Keratinocyte (primary cell): ENCODE measurements around the gene MRPL33. TPM values are rescaled to one million over a fixed set of nuclear protein-coding genes. Genes with fewer than 3 reads are reported as not detected.
"Not testable (repeated sequence)": the region's sequence is repeated elsewhere in the genome, so short reads cannot be mapped to it uniquely, and the experiment has no call there.

ENCODE experiments used
- DNase-seq: peaks from one replicate; pipeline ENCODE4 v3.0.0-alpha.2; 2011; ENCODE audit warnings: low read depth, missing footprints, low spot score
- FAIRE-seq: peaks from 2 replicates; lab custom pipeline; 2011; peaks lifted over from hg19 to GRCh38; lab: Jason Lieb, UNC
- H2AFZ ChIP-seq: 2 replicates; pipeline ENCODE4 v1.6.0; 2012; ENCODE audit warnings: low read length, control low read depth, inconsistent platforms; ENCODE audit not compliant: control insufficient read depth
- H3K27ac ChIP-seq: 2 replicates; pipeline ENCODE4 v1.5.1; 2011; ENCODE audit warnings: low read length; ENCODE audit not compliant: control insufficient read depth, insufficient read depth
- H3K27me3 ChIP-seq: 3 replicates; pipeline ENCODE4 v1.6.0; 2011; ENCODE audit warnings: low read length; ENCODE audit not compliant: control insufficient read depth, insufficient read depth; ENCODE audit errors: extremely low read depth
- H3K36me3 ChIP-seq, 2 experiments: 2 replicates in 1 of 2; 3 replicates in 1 of 2; pipeline ENCODE4 v1.5.1; 2011; ENCODE audit warnings: low read length in 2 of 2, mild to moderate bottlenecking in 1 of 2; ENCODE audit not compliant: control insufficient read depth in 2 of 2, insufficient read depth in 2 of 2; ENCODE audit errors: extremely low read depth in 1 of 2
- H3K4me1 ChIP-seq: 3 replicates; pipeline ENCODE4 v1.5.1; 2011; ENCODE audit warnings: low read length; ENCODE audit not compliant: control insufficient read depth, insufficient read depth; ENCODE audit errors: extremely low read depth
- H3K4me2 ChIP-seq: 3 replicates; pipeline ENCODE4 v1.6.0; 2011; ENCODE audit warnings: low read depth, low read length; ENCODE audit not compliant: control insufficient read depth, insufficient read depth; ENCODE audit errors: extremely low read depth
- H3K4me3 ChIP-seq, 3 experiments: fragments of 200-600 bp in 1 of 3; sonication (generic) in 1 of 3; 2 replicates in 2 of 3; 3 replicates in 1 of 3; pipeline ENCODE4 v1.5.1; 2011 to 2016; ENCODE audit warnings: low read length in 3 of 3, mild to moderate bottlenecking in 3 of 3, control low read depth in 2 of 3, inconsistent platforms in 1 of 3, low read depth in 1 of 3, mixed read lengths in 1 of 3, mixed run types in 1 of 3, moderate library complexity in 1 of 3; ENCODE audit not compliant: control insufficient read depth in 2 of 3, insufficient read depth in 2 of 3; ENCODE audit errors: extremely low read depth in 1 of 3
- H3K79me2 ChIP-seq: 2 replicates; pipeline ENCODE4 v1.6.0; 2012; ENCODE audit warnings: low read length; ENCODE audit not compliant: control insufficient read depth, insufficient read depth
- H3K9ac ChIP-seq: 3 replicates; pipeline ENCODE4 v1.6.0; 2011; ENCODE audit warnings: low read length; ENCODE audit not compliant: control insufficient read depth, insufficient read depth; ENCODE audit errors: extremely low read depth
- H3K9me1 ChIP-seq: 3 replicates; pipeline ENCODE4 v1.6.0; 2011; ENCODE audit warnings: low read length; ENCODE audit not compliant: control insufficient read depth, insufficient read depth; ENCODE audit errors: extremely low read depth
- H3K9me3 ChIP-seq: 2 replicates; pipeline ENCODE4 v1.5.1; 2012; ENCODE audit warnings: low read depth, low read length; ENCODE audit not compliant: control insufficient read depth
- H4K20me1 ChIP-seq: 3 replicates; pipeline ENCODE4 v1.6.0; 2011; ENCODE audit warnings: low read length; ENCODE audit not compliant: control insufficient read depth, insufficient read depth; ENCODE audit errors: extremely low read depth
- EZH2 ChIP-seq: IDR thresholded peaks from one replicate; pipeline ENCODE4 v1.6.1; 2012; ENCODE audit warnings: inconsistent platforms, mild to moderate bottlenecking, low read length, moderate library complexity
- dilution Hi-C: fragments of 300-500 bp; cut with MboI; formaldehyde crosslinking; loops from one replicate; pipeline ENCODE4 v1.7.0; 2020; ENCODE audit warnings: low sequenced_read_pairs; ENCODE audit not compliant: extremely low pct_ligation_motif_present
- polyA plus RNA-seq, 5 experiments: library from polyadenylated mRNA; depleted of rRNA in 3 of 5; stranded (reverse) in 3 of 5; stranded (forward) in 1 of 5; unstranded in 1 of 5; fragments of >200 nt; gene quantifications; 1 replicate in 1 of 5; 2 replicates in 3 of 5; 3 replicates in 1 of 5; pipeline versions ENCODE4 v1.2.1 to v1.2.3, GENCODE V29; 2011 to 2012; ENCODE audit warnings: missing spikeins in 2 of 5, low read depth in 1 of 5, low replicate concordance in 1 of 5
- TF ChIP-seq, protein P1 (sequence below), 3 experiments: IDR thresholded peaks in 1 of 3; conservative IDR thresholded peaks in 1 of 3; optimal IDR thresholded peaks in 1 of 3; 2 replicates in 2 of 3; 3 replicates in 1 of 3; pipeline versions ENCODE3 to v1.5.1; 2011; ENCODE audit warnings: low read length in 3 of 3, mild to moderate bottlenecking in 3 of 3, moderate library complexity in 2 of 3, control low read depth in 1 of 3, inconsistent platforms in 1 of 3; ENCODE audit not compliant: insufficient read depth in 2 of 3; ENCODE audit errors: extremely low read depth in 1 of 3

MRPL33 gene
- polyA plus RNA-seq, 1 donor (not counting 4 experiments of a cell fraction or from before 2014, with no cell fraction given): 110 TPM

- FAIRE-seq (no peak), DNase-seq (no peak)
These were observed 29.8 kb upstream of the MRPL33 start for GRCh38 chr2:27741673-27742072.

DNA sequence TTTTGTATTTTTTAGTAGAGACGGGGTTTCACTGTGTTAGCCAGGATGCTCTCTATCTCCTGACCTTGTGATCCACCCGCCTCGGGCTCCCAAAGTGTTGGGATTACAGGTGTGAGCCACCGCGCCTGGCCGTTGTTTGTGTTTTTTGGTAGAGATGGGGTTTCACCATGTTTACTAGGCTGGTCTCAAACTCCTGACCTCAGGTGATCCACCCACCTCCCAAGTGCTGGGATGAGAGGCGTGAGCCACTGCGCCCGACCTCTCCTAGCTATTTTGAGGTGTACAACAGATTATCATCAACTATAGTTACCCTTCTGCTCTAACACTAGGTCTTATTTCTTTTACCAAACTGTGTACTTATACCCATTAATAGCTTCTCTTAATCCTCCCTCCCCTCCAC lies 28.9 kb upstream of the MRPL33 start:
- TF ChIP-seq, protein P1, sequence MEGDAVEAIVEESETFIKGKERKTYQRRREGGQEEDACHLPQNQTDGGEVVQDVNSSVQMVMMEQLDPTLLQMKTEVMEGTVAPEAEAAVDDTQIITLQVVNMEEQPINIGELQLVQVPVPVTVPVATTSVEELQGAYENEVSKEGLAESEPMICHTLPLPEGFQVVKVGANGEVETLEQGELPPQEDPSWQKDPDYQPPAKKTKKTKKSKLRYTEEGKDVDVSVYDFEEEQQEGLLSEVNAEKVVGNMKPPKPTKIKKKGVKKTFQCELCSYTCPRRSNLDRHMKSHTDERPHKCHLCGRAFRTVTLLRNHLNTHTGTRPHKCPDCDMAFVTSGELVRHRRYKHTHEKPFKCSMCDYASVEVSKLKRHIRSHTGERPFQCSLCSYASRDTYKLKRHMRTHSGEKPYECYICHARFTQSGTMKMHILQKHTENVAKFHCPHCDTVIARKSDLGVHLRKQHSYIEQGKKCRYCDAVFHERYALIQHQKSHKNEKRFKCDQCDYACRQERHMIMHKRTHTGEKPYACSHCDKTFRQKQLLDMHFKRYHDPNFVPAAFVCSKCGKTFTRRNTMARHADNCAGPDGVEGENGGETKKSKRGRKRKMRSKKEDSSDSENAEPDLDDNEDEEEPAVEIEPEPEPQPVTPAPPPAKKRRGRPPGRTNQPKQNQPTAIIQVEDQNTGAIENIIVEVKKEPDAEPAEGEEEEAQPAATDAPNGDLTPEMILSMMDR (optimal IDR thresholded peaks at IDR 0.05 in 1 of 3, IDR thresholded peaks at IDR 0.05 in 1 of 3, conservative IDR thresholded peaks at IDR 0.05 in 1 of 3; ENCODE audit: extremely low read depth in 1 of 3, insufficient read depth in 2 of 3, low read length in 3 of 3): no peak
- no peak for TF ChIP-seq EZH2
- dilution Hi-C loops: no loop called here

More at GRCh38 chr2:27741673-27742072, 29.8 kb upstream of the MRPL33 start:
- H3K9me1 ChIP-seq: no peaks in the 10 kb centered on the region
- no peak for TF ChIP-seq EZH2
- TF ChIP-seq, protein P1 (optimal IDR thresholded peaks at IDR 0.05 in 1 of 3, IDR thresholded peaks at IDR 0.05 in 1 of 3, conservative IDR thresholded peaks at IDR 0.05 in 1 of 3; ENCODE audit: extremely low read depth in 1 of 3, insufficient read depth in 2 of 3, low read length in 3 of 3): no peak
- H3K36me3 ChIP-seq: no peaks in the 10 kb centered on the region
- no peaks in the 10 kb centered on the region for H3K9me3 ChIP-seq
- H3K4me3 ChIP-seq: no peak overlapping the region
- H3K9ac ChIP-seq: no peak overlapping the region
- H2AFZ ChIP-seq: no peak overlapping the region
- H3K4me1 ChIP-seq: peaks cover 11% of the 10 kb centered on the region
- H3K4me2 ChIP-seq: no peak overlapping the region
- H3K27me3 ChIP-seq: no peaks in the 10 kb centered on the region
- dilution Hi-C loops: no loop called here
- H3K27ac ChIP-seq: no peak overlapping the region
- H4K20me1 ChIP-seq: no peaks in the 10 kb centered on the region
- H3K79me2 ChIP-seq: no peaks in the 10 kb centered on the region

GRCh38 chr2:27745494-27745893 lies 26.0 kb upstream of the MRPL33 start:
- H3K9ac ChIP-seq, H3K36me3 ChIP-seq, H3K27me3 ChIP-seq, H3K9me1 ChIP-seq, H3K79me2 ChIP-seq, H2AFZ ChIP-seq, H3K4me2 ChIP-seq, H3K27ac ChIP-seq, H3K4me1 ChIP-seq, H3K4me3 ChIP-seq, FAIRE-seq, H3K9me3 ChIP-seq, dilution Hi-C loops, DNase-seq, H4K20me1 ChIP-seq: not testable (repeated sequence)

More for the DNA sequence above, 28.9 kb upstream of the MRPL33 start:
- Histone ChIP-seq H3K4me1 (peaks cover 6% of the 10 kb centered on the region), H3K9me3 (no peaks in the 10 kb centered on the region), H2AFZ (no peak overlapping the region), H3K4me3 (no peak overlapping the region), H3K36me3 (no peaks in the 10 kb centered on the region), H3K79me2 (no peaks in the 10 kb centered on the region), H3K9ac (no peak overlapping the region), H3K27ac (no peak overlapping the region), H3K27me3 (no peaks in the 10 kb centered on the region), H3K9me1 (no peaks in the 10 kb centered on the region), H4K20me1 (no peaks in the 10 kb centered on the region), H3K4me2 (no peak overlapping the region)
- FAIRE-seq: no peak
- no peak for DNase-seq
